ENCODE data around the gene PCBP3.

DNA sequence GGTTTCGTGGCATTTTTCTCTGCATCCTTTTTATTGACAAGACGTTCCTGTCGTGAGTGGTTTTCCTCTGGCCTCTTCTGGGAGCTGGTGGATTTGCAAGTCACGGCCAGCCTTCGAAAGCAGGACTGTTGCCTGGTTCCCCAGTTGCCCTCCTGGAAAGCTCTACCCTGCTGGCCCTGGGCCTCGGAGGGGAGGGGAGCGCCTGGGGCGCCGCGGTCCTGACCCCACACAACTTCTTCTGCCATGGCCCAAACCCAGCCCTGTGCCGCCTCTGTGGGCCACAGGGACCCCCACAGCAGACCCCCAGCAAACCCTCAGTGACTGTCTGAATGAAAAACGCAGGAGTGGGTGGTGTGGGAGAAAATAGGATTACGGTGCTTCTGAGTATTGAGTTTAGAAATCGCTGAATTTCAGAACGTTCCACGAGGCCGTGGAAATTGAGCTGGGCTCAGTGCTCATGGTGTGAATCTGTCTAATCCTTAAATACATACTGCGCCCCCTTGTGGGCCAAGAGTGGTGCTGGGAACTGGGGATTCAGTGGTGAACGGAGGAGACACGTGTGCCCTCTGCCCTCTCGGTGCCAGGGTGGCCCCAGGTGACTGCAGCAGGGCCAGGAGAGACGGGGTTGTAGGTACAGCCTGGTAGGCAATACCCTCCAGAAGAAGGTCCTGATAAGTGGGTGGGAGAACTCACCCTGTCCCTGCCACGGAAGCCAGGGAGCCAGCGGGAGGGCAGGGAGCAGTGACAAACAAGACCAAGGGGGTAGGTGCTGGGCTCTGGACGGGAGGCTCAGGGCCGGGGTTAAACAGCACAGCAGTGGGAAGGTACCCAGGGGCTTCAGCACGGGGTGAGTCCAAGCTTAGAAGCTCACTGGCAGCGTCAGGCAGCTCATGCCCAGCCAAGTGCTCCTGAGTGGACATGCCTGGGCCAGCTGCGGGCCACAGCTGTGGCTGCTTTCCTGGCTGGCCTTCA is 236.9 kb downstream of the PCBP3 start:
- TF ChIP-seq JUN (IDR thresholded peaks at IDR 0.05; ENCODE audit: low read depth, low read length), result no peak
- no peak for TF ChIP-seq KDM1A (IDR thresholded peaks at IDR 0.05; ENCODE audit: borderline replicate concordance, low read length)
- TF ChIP-seq NANOG (IDR thresholded peaks at IDR 0.05; ENCODE audit: insufficient read depth, low read depth, low read length, poor library complexity, severe bottlenecking), result no peak
- TF ChIP-seq, protein P1, sequence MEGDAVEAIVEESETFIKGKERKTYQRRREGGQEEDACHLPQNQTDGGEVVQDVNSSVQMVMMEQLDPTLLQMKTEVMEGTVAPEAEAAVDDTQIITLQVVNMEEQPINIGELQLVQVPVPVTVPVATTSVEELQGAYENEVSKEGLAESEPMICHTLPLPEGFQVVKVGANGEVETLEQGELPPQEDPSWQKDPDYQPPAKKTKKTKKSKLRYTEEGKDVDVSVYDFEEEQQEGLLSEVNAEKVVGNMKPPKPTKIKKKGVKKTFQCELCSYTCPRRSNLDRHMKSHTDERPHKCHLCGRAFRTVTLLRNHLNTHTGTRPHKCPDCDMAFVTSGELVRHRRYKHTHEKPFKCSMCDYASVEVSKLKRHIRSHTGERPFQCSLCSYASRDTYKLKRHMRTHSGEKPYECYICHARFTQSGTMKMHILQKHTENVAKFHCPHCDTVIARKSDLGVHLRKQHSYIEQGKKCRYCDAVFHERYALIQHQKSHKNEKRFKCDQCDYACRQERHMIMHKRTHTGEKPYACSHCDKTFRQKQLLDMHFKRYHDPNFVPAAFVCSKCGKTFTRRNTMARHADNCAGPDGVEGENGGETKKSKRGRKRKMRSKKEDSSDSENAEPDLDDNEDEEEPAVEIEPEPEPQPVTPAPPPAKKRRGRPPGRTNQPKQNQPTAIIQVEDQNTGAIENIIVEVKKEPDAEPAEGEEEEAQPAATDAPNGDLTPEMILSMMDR (IDR thresholded peaks at IDR 0.05; ENCODE audit: control extremely low read depth in 1 of 3, insufficient read depth in 1 of 3, low read depth in 1 of 3, low read length in 3 of 3), result peak; percentile 68 to 94 (median 84)
- TF ChIP-seq SP1 (IDR thresholded peaks at IDR 0.05; ENCODE audit: low read depth, low read length), result no peak
- TF ChIP-seq POU5F1 (IDR thresholded peaks at IDR 0.05; ENCODE audit: low read depth, low read length), result no peak
- TF ChIP-seq YY1 (IDR thresholded peaks at IDR 0.05; ENCODE audit: low read depth, low read length), result no peak
- TF ChIP-seq POLR2AphosphoS5 (IDR thresholded peaks at IDR 0.05; ENCODE audit: low read depth, low read length), result no peak
- no peak for TF ChIP-seq KDM4A (IDR thresholded peaks at IDR 0.05; ENCODE audit: low read depth, low read length, severe bottlenecking)
- TF ChIP-seq, protein P2, sequence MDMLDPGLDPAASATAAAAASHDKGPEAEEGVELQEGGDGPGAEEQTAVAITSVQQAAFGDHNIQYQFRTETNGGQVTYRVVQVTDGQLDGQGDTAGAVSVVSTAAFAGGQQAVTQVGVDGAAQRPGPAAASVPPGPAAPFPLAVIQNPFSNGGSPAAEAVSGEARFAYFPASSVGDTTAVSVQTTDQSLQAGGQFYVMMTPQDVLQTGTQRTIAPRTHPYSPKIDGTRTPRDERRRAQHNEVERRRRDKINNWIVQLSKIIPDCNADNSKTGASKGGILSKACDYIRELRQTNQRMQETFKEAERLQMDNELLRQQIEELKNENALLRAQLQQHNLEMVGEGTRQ (IDR thresholded peaks at IDR 0.05; ENCODE audit: low read length), result no peak
